B cell (primary cell): ENCODE results near the gene TTLL6.

Experiments
- CTCF ChIP-seq: fragments of 200-600 bp; IDR thresholded peaks from one replicate; pipeline ENCODE4 v1.8.0; 2022; ENCODE audit warnings: antibody characterized with exemption, mild to moderate bottlenecking
- EZH2 ChIP-seq: IDR thresholded peaks from 2 replicates; pipeline ENCODE4 v1.6.1; 2012; ENCODE audit warnings: borderline replicate concordance, low read depth, mild to moderate bottlenecking, moderate library complexity, low read length; ENCODE audit not compliant: insufficient read depth, poor library complexity, severe bottlenecking

GRCh38 chr17:48748718-48749566 lies 68.1 kb downstream of the TTLL6 start:
- TF ChIP-seq CTCF (no peak), EZH2 (no peak)
